ENCODE data around the gene ADAR.
"Not testable (repeated sequence)": the region's sequence is repeated elsewhere in the genome, so short reads cannot be mapped to it uniquely, and the experiment has no call there.

Gene ADAR

GRCh38 chr1:154607609-154608396 is at the start of gene ADAR:
Gene ADAR, minus strand, starts transcription at chr1:154608186. Its CDS starts 180 bp downstream, at chr1:154608006.
- peak; percentile 82 for DNase-seq

GRCh38 chr1:154657556-154657955 is 49.6 kb upstream of the ADAR start:
- DNase-seq: no peak

DNA sequence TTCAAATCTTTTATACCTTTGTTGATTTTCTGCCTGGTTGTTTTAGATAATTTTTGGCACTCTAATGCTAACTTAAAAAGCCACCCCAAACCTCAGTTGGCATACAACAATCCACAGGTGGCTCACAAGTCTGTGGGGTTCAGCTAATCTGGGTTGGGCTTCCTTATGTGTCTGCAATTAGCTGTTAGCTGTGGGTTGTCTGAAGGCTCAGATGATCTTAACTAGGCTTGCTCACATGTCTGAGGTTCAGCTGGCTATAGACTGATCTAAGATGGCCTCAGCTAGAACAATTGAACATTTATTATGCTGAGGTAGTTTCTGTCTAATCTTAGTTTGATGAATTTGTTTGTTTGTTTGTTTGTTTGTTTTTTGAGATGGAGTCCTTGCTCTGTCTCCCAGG is 44.9 kb upstream of the ADAR start:
- no peak for DNase-seq

- DNase-seq: not testable (repeated sequence)
Measured at GRCh38 chr1:154644724-154645123, 36.7 kb upstream of the ADAR start.

DNA sequence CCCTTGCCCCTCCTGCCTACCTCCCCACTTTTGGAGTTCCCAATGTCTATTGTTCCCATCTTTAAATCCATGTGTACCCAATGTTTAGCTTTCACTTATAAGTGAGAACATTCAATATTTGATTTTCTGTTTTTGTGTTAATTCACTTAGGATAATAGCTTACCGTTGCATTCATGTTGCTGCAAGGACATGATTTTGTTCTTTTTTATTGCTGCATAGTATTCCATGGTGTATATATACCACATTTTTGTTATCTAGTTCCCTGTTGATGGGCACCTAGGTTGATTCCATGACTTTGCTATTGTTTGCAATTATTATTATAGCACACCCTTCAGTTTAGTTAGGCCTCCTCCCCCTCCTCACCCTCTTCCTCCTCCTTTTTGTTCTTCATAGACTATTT is 33.5 kb upstream of the ADAR start:
- DNase-seq: no peak

GRCh38 chr1:154639876-154640275 is 31.9 kb upstream of the ADAR start:
- no peak for DNase-seq

DNA sequence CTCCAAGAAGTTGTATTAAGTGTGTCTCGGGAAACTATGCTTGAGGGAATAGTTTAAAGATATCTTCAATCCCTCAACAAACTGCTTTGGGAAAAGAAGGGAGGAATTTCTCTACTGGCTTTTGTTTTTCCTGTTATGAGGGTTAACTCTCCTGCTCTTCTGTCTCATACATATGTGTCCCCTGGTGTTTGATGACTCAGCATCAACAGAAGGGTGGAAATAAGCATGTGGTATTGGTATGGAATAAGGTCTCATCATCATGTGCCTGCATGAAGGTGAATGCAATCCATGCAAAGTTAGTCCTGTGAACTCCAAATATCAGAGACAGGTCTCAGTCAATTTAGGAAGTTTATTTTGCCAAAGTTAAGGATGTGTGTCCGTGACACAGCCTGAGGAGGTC is 27.2 kb upstream of the ADAR start:
- no peak for DNase-seq

DNA sequence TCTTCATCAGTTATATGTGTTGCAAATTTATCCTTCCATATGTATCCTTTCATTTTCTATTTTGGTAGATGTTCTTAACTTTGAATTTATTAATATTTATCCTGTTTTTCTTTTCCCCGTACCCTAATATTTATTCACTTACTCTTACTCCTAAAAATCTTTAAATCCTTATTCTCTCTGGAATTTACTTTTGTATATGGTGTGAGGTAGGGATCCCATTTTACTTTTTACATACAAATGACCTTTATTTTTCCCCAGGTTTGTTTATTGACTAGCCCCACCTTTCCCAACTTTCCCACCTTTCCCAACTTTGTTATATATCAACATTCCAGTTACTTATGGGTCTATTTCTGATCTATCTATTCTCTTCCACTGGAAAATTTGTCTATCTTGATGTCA is 21.7 kb upstream of the ADAR start:
- DNase-seq: no peak

GRCh38 chr1:154629061-154629674 is 21.2 kb upstream of the ADAR start:
- no peak for DNase-seq

DNA sequence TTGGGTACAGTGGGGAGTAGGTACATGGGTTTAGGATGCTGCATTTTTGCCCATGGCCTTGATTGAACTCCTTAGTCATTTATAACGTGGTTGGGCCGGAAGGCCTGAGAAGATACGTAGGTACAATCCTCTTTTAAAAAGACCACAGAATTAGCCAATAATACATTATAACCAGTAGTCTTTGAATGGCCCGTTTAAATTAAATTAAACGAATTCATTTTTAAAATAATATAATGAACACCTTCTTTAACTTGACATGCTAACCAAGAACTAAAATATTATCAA is 20.1 kb upstream of the ADAR start:
- no peak for DNase-seq

GRCh38 chr1:154627257-154628120 is 19.5 kb upstream of the ADAR start:
- DNase-seq: peak; percentile 65

DNA sequence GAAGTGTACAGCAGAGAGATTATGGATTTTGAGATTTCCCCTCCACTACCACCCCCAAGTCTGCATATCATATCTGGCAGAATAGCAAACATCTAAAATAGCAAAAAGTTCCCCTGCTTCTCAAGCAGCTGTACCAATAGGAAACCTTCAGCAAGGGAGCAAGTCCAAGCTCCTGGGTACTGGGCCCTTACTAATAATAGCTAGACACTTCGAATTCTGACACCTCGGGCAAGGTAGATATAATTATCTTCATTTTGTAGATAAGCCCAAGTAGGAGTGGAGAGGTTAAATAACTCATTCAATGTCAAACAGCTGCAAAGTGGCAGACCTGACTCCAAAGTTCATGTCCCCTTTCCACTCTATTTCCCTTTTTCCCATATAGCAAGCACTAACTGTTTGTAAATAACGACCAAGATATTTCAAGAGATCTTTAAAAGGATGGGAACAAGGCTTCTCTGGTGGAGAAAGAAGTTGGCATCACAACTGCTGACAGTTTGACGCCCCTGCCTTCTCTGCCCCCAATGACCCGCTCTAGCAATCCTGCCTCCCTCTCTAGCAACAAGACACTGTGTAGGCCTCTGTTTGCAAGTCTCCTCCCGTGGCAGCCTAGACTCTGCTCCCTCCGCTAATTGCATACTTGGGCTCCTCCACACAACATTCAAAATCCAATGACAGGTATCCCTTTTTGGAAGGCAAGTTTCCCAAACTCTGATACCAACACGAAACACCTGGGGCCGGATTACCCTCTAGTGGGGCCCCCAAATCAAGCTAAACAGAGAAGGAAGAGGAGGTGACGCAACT is 18.7 kb upstream of the ADAR start:
- no peak for DNase-seq

DNA sequence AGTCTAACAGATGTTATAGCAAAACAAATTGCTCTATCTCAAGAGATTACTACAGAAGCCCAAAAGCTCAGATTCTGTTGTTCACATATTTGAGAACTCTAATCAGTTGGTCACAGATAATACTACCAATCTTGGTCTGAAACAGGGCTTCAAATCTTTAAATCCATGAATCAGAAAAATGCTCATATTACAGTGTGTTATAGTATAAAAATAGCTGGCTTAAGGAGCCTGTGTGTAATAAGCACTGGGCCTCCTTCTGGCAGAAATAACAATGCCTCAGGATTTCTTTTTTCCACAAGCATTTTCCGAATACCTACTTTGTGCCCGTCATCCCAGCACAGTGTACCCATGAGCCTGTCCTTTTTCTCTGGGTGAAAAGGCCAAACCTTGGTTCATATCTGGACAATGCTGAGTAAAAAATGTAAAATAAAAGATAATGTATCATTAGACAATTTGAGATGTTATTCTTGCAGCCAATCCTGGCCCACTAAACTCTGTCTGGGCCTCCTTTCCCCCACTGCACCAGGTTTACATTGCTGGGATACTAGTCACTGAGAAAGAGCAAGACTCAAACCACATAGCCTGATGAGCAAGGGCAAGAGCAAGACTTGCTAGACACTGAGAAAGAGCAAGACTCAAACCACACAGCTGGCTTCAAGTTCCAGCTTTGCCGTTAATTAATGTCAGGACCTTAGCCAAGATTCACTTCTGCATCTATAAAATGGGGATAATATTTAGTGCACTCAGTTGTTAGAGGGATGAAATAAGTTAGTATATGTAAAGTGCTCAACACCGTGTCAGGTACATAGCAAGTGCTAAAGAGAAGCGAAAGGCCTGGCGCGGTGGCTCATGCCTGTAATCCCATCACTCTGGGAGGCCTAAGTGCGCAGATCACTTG is 17.0 kb upstream of the ADAR start:
- no peak for DNase-seq

DNA sequence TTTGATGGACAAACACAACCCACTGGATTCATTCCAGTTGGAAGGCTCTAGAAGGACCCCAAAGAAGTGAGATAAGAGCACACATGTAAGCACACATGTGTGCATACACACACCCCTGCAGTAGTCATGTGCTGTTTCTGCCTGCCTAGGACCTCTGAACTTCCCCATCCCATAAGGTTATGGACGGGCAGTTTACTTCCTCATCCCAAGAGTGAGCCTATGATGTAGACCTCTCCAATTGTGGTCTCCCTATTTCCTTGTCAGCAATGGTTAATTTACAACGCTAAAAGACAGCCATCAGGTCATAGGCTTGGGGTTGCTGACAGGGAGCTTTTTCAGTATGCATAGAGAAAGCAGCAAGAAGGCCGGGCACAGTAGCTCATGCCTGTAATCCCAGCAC is 15.4 kb upstream of the ADAR start:
- no peak for DNase-seq

- DNase-seq: no peak
Measured at GRCh38 chr1:154622503-154623039, 14.6 kb upstream of the ADAR start.

- no peak for DNase-seq
Measured at GRCh38 chr1:154621875-154622274, 13.9 kb upstream of the ADAR start.

DNA sequence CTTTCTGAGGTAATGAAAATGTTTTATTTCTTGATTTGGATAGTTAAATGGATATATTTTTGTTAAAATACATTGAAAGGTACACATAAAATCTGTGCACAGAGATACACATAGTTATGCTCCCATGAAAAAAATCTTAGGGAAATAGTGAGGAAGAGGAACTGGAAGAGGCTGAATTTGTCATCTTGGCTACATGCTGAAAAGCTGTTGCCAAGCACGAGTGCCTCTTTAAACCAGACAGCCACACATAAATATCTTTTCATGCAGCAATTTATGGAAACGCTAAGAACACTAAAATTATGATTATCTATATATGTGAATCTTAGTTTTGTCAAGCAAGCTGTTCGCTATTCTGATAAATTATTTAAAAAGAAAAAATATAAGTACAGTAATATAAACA is 12.8 kb upstream of the ADAR start:
- no peak for DNase-seq

DNA sequence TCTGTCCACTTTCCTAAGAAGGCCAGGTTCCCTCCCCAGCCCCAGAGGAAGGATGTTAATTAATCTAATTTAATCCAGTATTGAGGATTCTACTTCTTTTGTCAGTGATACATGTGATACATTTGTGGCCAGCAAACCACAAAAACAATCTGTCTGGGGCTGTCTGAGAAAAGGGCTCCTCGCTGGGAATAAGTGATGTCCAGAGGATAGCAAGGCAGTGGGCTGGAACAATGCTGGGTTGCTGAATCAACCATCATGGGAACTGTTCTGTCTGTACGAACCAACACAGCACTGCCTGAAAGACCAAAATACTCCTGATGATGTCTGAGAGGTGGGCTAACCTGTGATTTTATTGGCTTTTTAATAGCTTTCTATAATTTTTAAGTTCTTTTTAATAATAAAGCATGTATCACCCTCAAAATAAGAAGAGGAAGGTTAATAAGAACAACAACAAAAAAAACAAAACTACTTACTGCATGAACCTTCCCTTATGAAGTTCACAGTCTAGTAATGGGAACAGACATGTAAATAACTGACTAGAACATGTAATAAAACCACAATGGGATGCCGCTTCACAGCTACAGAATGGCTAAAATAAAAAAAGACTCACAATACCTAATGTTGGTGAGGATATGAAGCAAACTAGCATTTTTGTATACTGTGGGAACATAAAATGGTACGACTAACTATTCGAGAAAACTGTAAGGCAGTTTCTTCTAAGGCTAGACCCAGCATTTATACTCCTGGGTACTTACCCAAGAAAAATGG is 11.4 kb upstream of the ADAR start:
- DNase-seq: no peak

DNA sequence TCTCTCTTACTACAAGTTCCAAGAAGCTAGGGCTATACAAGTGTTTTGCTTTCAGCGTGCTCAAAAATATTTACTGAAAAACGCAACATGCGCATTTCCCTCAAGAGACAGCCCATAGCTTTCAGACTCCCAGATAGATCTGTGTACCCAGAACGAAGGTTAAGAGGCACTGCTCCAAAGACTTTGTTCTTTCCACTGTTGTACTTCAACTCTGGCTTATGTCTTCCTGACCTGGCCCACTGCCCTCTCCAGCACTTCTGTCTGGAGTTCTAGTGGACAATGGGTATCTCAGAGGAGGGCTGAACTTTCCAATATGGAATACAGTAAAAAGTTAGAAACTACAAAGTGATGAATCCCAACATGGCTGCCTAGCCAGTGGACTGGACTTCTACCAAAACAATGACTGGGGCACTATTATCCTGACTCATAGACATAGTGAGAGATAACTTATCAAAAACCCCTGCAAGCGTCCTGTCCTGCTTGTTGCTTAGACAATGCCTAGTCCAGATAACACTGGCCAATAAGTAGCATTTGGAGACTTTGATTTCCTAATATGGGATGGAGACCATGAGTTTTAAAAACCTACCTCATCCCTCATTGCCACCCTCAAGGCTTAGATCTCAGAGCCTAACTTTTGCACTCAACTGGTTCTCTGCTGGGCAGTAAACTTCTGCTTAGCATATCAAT is 8.8 kb upstream of the ADAR start:
- no peak for DNase-seq

GRCh38 chr1:154615411-154615810 is 7.4 kb upstream of the ADAR start:
- DNase-seq: no peak

Measured in DMS79 (cell line).